Activated CD8-positive, alpha-beta T cell treated with anti-CD3 and anti-CD28 coated beads for 36 hours (primary cell): ENCODE results near the gene SLC34A1. TPM values are rescaled to one million over a fixed set of nuclear protein-coding genes. Genes with fewer than 3 reads are reported as not detected.

Source experiments
- ATAC-seq: fragments of 200-7000 bp; cut with Tn5 transposase; one replicate; pipeline ENCODE4 v1.10.0; 2021; ENCODE audit warnings: mild to moderate bottlenecking, moderate library complexity
- CTCF ChIA-PET: fragments of 350-600 bp; sonication (Branson Sonifier 250); formaldehyde crosslinking; loops from one replicate; lab custom pipeline; 2021; ENCODE audit warnings: antibody characterized with exemption; lab: Charles Lee
- POLR2A ChIA-PET: fragments of 350-600 bp; sonication (Branson Sonifier 250); formaldehyde crosslinking; loops from one replicate; lab custom pipeline; 2021; ENCODE audit warnings: antibody characterized with exemption; lab: Charles Lee
- DNase-seq: peaks from one replicate; pipeline ENCODE4 v3.0.0-alpha.2; 2020
- H3K27ac Mint-ChIP-seq: one replicate; pipeline ENCODE4 v1.8.0; 2021; ENCODE audit warnings: mild to moderate bottlenecking, mixed read lengths
- H3K27me3 Mint-ChIP-seq: one replicate; pipeline ENCODE4 v1.8.0; 2021; ENCODE audit warnings: mixed read lengths
- H3K36me3 Mint-ChIP-seq: one replicate; pipeline ENCODE4 v1.8.0; 2021; ENCODE audit warnings: low read depth, mixed read lengths
- H3K4me1 Mint-ChIP-seq: one replicate; pipeline ENCODE4 v1.8.0; 2021; ENCODE audit warnings: low read depth, mixed read lengths
- H3K4me3 Mint-ChIP-seq: one replicate; pipeline ENCODE4 v1.8.0; 2021; ENCODE audit warnings: mild to moderate bottlenecking, moderate library complexity, mixed read lengths
- H3K9me3 Mint-ChIP-seq: one replicate; pipeline ENCODE4 v1.8.0; 2021; ENCODE audit warnings: mixed read lengths
- intact Hi-C: fragments of 100-400 bp; cut with micrococcal nuclease; formaldehyde crosslinking; loops from one replicate; pipeline ENCODE4 v1.10.0; 2022
- total RNA-seq, 2 experiments: library from RNA; stranded (reverse); gene quantifications; one replicate each; pipeline ENCODE4 v1.2.3, GENCODE V29; 2021
- TF ChIP-seq, protein P1 (sequence below): fragments of 200-600 bp; IDR thresholded peaks from one replicate; pipeline ENCODE4 v1.8.0; 2022; ENCODE audit warnings: antibody characterized with exemption, mild to moderate bottlenecking

SLC34A1 gene
- total RNA-seq, 2 experiments from 2014 or later = 0.29 to 0.43 TPM

DNA sequence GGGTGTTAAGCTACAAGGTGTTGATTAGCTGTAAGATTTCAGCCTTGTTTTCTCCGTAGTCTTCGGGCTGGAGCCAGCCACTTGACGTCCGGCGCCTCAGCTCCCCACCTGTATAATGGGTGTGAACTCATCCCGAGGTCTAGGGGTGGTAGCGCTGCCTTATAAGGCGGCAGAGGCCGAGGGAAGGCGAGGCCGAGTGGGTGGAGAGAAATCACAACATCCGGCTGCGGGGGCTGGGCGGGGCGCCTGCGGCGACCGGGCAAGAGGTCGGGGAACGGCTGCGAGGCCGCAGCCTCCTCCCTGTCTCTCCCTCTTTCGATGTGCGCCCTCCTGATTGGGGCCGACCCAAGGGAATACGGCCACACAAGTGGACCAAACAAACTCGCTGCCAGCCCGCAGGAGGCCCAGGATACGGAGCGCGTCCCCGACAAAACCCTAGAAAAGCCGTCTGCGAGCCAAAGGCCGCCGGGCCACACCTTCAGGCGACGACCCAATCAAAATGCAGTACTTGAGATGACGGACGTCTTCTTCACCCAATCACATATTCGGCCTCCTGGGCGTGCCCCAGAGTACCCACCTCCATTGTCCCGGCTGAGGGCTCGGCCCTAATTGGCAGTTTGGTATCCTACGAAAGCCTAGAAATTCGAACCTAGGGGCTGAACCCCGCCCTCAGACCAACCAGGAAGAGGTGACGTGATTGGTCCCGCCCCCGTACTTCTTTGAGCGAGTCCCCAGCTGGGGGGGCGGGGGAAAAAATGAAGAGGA lies 41.7 kb downstream of the SLC34A1 start:
- ATAC-seq (peak; percentile 79), DNase-seq (peak; percentile 100)
- ChIA-PET CTCF (interaction anchor here (0.7 to 10.5 kb wide), 9 partner anchors 13 to 108 kb away, joined by 3 to 159 read pairs (median 6); partner anchors contain the start of genes F12 and PFN3), POLR2A (interaction anchor here (0.6 to 15.2 kb wide), 17 partner anchors 8 to 123 kb away, joined by 3 to 606 read pairs (median 4); partner anchors contain the start of genes F12, LMAN2, PRELID1 and PRR7)
- H3K9me3 Mint-ChIP-seq = no peaks in the 10 kb centered on the region
- H3K36me3 Mint-ChIP-seq = peaks cover 38% of the 10 kb centered on the region
- H3K4me1 Mint-ChIP-seq = peaks cover 36% of the 10 kb centered on the region
- intact Hi-C loops = no loop called here
- peak overlapping the region; percentile 97 for H3K27ac Mint-ChIP-seq
- H3K27me3 Mint-ChIP-seq = no peaks in the 10 kb centered on the region
- TF ChIP-seq, protein P1, sequence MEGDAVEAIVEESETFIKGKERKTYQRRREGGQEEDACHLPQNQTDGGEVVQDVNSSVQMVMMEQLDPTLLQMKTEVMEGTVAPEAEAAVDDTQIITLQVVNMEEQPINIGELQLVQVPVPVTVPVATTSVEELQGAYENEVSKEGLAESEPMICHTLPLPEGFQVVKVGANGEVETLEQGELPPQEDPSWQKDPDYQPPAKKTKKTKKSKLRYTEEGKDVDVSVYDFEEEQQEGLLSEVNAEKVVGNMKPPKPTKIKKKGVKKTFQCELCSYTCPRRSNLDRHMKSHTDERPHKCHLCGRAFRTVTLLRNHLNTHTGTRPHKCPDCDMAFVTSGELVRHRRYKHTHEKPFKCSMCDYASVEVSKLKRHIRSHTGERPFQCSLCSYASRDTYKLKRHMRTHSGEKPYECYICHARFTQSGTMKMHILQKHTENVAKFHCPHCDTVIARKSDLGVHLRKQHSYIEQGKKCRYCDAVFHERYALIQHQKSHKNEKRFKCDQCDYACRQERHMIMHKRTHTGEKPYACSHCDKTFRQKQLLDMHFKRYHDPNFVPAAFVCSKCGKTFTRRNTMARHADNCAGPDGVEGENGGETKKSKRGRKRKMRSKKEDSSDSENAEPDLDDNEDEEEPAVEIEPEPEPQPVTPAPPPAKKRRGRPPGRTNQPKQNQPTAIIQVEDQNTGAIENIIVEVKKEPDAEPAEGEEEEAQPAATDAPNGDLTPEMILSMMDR = no peak
- H3K4me3 Mint-ChIP-seq = peak overlapping the region; percentile 88

- H3K27ac Mint-ChIP-seq = peak within 1 kb of the TSS; percentile 98
- ATAC-seq (peak; percentile 6), DNase-seq (peak; percentile 81)
- ChIA-PET POLR2A (interaction anchor here (0.6 to 15.2 kb wide), 22 partner anchors 9 to 123 kb away, joined by 3 to 606 read pairs (median 4); partner anchors contain the start of genes F12, LMAN2, PRELID1 and PRR7), CTCF (interaction anchor here (0.7 to 10.5 kb wide), 10 partner anchors 12 to 109 kb away, joined by 3 to 159 read pairs (median 5); partner anchors contain the start of genes F12 and PFN3)
- TF ChIP-seq, protein P1 = no peak
- H3K4me1 Mint-ChIP-seq = peaks cover 42% of the 10 kb centered on the region
- intact Hi-C loops = no loop called here
- H3K36me3 Mint-ChIP-seq = peaks cover 45% of the 10 kb centered on the region
- peak within 1 kb of the TSS; percentile 97 for H3K4me3 Mint-ChIP-seq
- no peaks in the 10 kb centered on the region for H3K9me3 Mint-ChIP-seq
- no peaks in the 10 kb centered on the region for H3K27me3 Mint-ChIP-seq
Measured at GRCh38 chr5:177426566-177427210, 42.5 kb downstream of the SLC34A1 start, which contains the start of gene GRK6. TSS of gene GRK6 (plus strand) at chr5:177426676. CDS start at chr5:177426846, 170 bp downstream.

DNA sequence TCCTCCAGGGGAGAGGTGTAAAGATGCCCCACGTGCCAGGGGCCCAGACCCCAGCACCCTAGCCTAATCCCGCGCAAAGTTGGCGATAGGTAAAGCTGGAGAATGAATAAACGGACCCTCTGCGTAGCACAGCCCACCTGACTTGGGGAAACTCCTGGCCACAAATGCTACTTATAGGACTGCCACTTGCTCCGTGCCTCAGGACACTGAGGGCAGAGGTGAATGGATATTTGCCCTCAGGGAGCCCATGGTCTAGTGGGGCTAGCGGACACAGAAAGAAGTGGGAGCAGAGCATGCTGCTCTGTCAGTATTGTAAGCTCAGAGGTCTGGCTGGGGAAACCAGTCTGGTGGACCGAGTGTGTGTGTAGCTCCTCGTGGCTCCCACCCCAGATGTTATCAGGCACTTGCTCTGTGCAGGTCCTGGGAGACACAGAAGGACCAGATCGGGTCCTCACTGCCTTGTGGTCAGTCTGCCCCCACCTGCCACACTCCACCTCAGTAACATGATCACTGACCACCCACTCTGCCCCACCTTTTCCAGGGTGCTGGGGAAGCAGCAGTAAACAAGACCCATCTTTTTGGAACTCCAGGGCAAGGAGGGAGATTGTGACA lies 43.1 kb downstream of the SLC34A1 start:
- TF ChIP-seq, protein P1 = no peak
- intact Hi-C loops = no loop called here
- no peaks in the 10 kb centered on the region for H3K9me3 Mint-ChIP-seq
- peak overlapping the region; percentile 97 for H3K4me3 Mint-ChIP-seq
- CTCF ChIA-PET = interaction anchor here (0.8 to 10.5 kb wide), 8 partner anchors 17 to 38 kb away, joined by 3 to 159 read pairs (median 6); partner anchors contain the start of genes F12 and PFN3
- no peaks in the 10 kb centered on the region for H3K27me3 Mint-ChIP-seq
- peak overlapping the region; percentile 98 for H3K27ac Mint-ChIP-seq
- ATAC-seq = no peak
- peaks cover 46% of the 10 kb centered on the region for H3K4me1 Mint-ChIP-seq
- no peak for DNase-seq
- POLR2A ChIA-PET = interaction anchor here (0.5 to 15.2 kb wide), 24 partner anchors 10 to 124 kb away, joined by 3 to 606 read pairs (median 4); partner anchors contain the start of genes F12, PRELID1, PRR7 and RAB24
- peaks cover 52% of the 10 kb centered on the region for H3K36me3 Mint-ChIP-seq

GRCh38 chr5:177427919-177428573 lies 43.8 kb downstream of the SLC34A1 start:
- intact Hi-C loops = no loop called here
- no peaks in the 10 kb centered on the region for H3K9me3 Mint-ChIP-seq
- peak; percentile 70 for DNase-seq
- no peak for ATAC-seq
- peaks cover 56% of the 10 kb centered on the region for H3K36me3 Mint-ChIP-seq
- TF ChIP-seq, protein P1 = no peak
- ChIA-PET CTCF (interaction anchor here (0.6 to 10.5 kb wide), 9 partner anchors 17 to 58 kb away, joined by 3 to 159 read pairs (median 11); partner anchors contain the start of genes F12 and PFN3), POLR2A (interaction anchor here (0.8 to 15.2 kb wide), 19 partner anchors 12 to 116 kb away, joined by 3 to 606 read pairs (median 4); partner anchors contain the start of genes F12, LMAN2 and PRR7)
- H3K27me3 Mint-ChIP-seq = no peaks in the 10 kb centered on the region
- peak overlapping the region; percentile 97 for H3K4me3 Mint-ChIP-seq
- peak overlapping the region; percentile 98 for H3K27ac Mint-ChIP-seq
- H3K4me1 Mint-ChIP-seq = peaks cover 50% of the 10 kb centered on the region
